ENCODE measurements around the gene ENDOV.

- TF ChIP-seq CTCF (IDR thresholded peaks at IDR 0.05): no peak
- no peak for TF ChIP-seq POLR2A (IDR thresholded peaks at IDR 0.05)
Measured at GRCh38 chr17:80441598-80442322, 26.8 kb downstream of the ENDOV start.
